ENCODE results near the gene MYH10.

Gene MYH10

DNA sequence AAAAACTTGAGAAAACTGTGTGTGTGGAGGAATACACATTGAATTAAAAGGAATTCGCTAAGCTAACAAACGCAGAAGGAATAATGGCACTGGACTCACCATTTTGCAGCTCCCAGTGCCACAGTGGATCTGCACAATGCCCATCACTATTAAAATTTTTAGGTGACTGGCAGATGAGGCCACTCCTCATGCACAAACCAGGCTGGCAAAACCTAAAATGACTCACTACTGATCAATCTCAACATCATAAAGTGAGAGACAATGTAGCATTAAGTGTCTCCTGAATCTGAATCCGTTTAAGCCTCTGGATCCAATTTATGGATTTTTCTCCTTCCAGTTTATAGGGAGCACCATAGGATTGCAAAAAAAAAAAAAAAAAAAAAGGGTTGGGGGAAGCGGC, 20.6 kb downstream of the MYH10 start:
- DNase-seq (ENCODE audit: low spot score) = no peak

DNA sequence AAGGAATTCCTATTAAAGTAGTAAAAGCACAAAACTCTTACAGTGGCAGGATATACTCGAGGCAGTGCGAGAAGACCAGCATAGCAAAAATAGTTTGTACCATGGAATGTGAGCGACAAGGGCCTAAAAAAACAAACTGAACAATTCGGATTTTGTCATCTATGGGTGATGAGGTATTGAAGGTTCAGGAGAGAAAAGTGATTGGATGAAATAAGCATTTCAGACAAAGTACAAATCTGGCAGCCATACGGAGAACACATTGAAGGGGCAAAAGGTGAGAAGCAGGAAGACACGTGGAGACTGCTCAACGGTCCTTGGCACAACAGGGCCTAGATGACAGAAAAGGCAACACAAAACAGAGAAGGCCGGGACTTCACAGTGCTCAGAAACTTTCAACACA, 22.5 kb downstream of the MYH10 start:
- DNase-seq (ENCODE audit: low spot score) = no peak

DNA sequence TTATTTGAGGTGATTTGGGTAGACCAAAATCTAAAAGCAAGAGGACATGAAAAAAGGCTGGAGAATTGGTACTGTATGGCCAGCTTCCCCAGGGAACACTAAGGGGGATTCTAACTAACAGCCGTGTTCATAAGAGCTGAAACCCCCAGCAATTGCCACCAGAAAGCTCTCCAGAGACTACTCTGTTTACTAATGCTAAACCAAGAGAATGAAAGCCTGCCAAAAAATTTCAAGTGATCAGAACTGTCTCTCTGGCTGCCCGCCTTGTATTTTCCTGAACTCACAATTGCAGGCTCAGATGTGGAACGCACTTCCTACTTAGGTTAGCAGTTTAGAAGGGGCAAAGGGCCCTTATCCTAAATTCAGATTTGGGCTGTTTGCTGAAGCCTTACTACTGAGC, 24.1 kb downstream of the MYH10 start:
- DNase-seq (ENCODE audit: low spot score) = no peak

DNA sequence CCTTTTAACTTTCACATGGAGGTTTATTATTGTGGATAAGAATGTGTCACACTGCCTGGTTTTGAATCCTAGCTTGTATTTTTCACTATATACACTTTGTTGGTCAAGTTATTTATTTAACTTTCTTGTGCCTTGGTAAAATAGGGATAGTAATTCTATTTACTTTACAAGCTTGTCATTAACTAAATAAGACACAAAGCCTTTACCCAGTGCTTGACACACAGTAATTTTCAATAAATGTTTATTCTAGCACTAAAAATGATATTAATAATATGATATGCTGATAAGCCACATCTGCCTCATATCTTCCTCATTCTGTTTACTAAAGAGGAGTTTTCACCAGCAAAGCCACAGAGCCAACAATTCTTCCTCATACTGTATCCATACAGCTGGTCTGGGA, 27.8 kb downstream of the MYH10 start:
- DNase-seq (ENCODE audit: low spot score) = no peak

DNA sequence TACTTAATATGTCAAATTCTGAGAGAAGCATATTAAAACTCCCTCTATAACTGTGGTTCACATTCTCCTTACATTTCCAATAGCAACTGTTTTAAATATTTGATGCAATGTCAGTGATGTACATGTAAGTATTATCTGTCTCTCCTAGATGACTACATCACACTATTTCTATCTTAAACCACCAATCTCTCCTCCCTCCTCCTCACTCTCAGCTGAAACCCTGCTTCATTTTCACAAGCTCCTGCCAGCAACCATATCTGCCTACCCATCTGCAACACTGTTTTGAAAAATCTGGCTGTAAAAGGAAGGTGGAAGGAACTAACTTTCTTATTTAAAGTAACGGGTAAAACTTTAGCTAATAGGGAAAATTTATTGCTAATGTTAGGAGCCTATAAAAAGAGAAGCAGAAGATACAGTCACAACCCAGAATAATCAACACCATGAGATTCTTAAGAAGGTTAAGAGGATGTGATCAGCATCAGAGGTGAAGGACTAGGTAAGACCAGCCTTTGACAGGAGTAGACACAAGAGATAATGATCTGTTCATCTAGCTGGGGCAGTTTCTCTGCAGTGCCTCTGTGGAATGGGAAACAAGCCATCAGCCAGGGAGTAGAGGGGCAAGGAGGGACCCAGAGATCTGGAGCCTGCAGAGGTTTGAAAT, 31.0 kb downstream of the MYH10 start:
- DNase-seq (ENCODE audit: low spot score) = no peak

DNA sequence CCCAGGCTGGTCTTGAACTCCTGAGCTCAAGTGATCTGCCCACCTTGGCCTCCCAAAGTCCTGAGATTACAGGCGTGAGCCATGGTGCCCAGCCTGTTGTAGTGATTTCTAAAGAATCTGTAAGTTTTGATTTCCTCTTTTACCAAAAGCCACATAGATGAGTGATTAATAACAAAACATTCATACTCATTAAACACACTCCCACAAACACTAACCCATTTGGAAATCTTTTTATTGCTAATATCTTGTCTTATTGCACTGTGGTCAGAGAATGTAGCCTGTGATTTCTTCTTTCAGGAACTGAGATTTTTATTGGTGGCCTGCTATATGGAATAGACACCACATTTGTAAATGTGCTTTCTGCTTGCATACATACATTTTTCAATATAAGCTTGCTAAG, 31.6 kb downstream of the MYH10 start:
- no peak for DNase-seq (ENCODE audit: low spot score)

DNA sequence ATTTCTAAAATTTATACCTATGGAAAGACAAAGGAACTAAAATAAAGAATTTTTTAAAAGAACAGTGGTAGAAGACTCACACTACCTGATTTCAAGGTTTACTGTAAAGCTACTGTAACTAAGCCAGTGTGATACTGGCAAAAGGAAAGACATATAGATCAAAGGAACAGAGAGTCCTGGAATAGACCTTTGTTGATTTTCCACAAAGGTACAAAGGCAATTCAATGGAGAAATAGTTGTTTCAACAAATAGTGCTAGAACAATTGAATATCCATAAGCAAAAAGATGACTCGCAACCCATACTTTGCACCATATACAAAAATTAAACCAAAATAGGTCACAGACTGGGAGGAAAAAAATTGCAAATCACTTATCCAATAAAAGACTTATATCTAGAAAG, 36.7 kb downstream of the MYH10 start:
- no peak for DNase-seq (ENCODE audit: low spot score)

DNA sequence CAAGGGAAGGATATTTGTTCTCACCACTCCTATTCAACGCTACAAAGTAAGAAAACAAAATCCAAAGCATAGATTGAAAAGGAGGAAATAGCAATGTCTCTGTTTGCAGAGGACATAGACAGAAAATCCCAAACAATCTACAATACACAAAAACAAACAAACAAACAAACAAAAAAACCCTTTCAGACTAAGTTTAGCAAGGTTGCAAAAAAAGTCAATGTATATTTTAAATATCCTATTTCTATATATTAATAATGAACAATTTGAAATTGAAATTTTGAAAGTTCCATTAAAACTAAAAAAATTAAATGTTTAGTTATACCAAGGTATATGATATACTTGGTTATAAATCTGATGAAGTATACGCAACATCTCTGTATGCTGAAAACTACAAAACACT, 37.2 kb downstream of the MYH10 start:
- no peak for DNase-seq (ENCODE audit: low spot score)

DNA sequence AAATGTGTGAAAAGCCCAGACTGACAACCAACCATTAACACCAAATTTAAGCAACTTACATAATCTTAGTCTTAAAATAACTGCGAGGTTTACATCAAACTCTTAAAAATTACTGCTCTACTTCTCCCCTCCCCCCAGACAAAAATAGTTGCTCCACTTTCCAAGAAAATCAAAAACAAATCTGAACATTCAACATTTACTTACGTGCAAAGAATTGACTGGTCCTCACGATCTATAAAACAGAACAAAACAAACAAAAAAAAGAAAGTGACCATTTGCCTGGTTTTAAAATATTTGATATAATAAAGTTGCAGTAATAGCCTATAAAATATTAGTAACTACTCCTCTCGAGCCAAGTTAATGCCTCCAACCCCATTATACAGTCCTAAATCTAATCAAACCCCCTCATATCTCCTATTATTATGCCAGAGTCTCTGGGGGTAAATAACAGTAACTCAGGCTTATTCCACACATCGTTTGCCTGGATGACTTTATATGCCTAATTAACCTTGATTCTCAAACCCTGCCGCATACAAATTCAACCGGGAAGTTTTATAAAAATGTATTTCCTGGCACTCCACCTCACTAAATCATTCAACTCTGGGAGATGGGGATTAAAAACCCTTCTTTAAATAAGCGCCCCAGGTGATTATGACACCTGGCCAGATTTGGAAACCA, 41.5 kb downstream of the MYH10 start:
- DNase-seq (ENCODE audit: low spot score) = no peak

DNA sequence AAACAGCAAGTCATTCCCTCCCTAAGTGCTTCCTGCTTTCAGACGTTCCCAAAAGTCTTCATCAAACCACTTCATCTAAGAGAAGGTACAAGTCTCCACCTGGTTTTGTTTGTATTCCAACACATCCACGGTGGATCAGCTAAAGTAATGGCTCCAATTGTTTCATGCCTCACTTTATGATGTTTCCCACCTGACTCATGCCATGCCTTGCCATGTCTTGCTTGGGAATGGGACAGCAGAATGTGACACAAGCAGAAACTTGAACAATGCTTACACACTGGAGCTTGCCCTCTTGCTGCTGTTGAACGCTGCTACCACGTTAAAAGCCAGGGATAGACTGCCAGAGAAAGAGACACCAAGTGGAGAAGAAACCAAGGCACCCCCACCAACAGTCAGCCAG, 43.8 kb downstream of the MYH10 start:
- no peak for DNase-seq (ENCODE audit: low spot score)

DNA sequence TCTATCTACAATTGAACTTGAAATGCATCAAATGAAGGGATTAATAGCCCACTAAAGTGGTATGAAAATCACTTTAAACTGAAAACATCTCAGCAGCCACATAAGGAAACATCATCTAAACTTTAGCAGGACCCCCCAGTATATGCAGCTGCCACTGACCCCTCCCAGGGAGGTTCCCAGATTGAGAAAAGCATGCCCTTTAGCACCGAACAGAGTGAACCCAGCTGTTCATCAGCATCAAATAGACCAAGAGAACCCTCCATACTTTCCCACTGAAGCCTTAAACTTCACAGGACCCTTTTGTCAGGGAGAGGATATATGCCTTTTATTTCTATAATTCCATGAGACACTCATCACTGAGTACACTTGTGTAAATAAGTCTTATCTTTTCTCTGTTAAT, 44.6 kb downstream of the MYH10 start:
- DNase-seq (ENCODE audit: low spot score) = no peak

DNA sequence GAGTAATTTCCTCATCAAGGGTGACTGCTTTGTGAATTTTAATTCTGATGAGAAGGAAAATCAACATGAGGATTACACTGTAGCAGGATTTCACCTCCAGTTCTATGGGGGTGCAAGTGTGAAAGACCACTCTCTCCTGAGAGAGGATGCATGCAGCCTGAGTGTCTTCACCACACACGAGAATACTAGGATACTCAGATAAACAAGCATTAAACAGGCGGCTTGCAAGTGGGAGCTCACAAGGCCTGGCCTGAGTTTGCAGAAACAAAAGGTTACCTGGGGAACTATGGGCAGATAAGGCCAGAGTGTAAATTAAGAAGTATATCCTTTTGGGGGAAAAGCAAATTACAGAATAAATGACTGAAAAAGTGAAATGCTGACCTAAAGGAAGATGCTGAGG, 46.6 kb downstream of the MYH10 start:
- DNase-seq (ENCODE audit: low spot score) = no peak

DNA sequence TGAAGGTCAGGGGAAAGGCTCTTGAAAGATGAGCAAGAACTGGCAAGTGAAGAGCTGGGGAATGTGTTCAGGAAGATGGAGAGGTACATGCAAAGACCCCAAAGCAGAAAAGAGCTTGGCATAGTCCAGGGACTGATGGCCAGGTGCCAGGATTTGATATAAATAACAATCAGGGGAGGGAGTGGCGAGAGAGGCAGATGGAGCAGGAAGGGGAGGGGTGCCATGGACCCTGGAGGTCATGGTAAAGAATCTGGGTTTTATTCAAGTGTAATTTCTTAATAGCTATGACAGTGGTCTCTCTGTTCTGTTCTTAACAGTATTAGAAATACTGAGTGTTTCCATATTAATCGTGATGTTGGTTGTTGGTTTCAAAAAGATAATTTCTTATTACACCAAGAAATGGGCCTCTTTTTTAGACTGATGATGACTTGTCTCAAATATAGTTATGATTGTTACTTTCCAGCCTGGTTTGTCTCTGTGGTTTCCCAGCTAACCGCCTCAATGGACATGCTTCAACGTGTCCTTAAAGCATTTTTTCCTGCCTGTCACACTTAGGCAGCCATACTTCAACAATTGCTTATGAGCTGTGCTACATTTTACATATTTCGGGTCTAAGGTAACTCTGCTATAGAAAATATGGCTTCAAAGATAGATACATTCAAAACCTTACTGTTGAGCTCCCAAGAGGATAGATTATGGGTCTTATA, 49.4 kb downstream of the MYH10 start:
- DNase-seq (ENCODE audit: low spot score) = no peak

DNA sequence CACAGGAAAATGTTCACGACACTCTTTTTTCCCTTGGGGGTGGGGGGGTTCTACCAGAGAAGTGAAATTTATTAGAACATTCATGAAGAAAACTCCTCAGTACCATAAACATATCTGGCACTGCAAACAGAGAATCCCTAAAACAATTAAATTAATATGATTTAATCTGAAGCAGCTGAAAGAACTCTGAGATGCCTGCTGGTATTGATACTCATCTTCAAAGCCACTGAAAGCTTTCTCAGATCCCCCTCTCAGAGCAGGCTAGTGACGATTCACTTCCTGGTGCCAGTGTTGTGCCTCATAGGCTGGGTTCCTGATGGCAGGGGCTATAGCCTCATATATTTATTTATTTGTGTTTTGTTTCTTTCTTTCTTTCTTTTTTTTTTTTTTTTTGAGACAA, 52.7 kb downstream of the MYH10 start:
- DNase-seq (ENCODE audit: low spot score) = no peak

DNA sequence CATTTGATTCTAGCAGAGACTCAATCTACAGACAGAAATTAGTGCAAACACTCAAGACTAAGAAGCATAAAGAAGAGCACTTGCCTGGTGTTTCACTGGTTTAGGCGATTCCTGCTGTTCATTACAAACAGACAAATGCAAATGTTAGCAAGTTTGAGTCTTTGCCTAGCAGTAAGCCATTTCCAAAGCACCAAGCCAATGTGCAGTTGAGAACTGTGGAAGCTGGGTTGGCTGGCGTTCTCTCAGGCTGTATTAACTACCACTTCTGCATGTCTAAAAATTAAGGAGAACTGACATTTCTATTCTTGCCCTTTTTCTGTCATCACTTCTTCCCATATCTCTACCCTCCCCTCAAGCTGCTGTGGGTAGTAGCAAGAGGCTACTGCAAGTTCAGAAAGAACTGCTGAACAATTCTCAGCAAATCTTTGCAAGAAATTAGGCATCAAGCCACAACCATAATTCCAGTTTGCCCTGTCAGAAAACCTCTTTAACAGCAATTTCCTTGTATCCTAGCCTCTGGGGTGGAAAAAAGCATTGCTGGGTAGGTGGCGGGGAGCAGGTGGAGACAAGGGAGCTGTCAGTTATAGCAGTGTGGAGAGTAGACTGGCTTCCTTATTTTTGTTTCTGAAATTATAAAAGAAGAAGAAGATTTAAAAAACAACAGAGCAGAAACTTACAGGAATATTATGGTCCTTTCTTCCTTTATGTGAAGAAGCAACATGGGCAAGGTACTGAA, 53.8 kb downstream of the MYH10 start:
- DNase-seq (ENCODE audit: low spot score) = no peak

DNA sequence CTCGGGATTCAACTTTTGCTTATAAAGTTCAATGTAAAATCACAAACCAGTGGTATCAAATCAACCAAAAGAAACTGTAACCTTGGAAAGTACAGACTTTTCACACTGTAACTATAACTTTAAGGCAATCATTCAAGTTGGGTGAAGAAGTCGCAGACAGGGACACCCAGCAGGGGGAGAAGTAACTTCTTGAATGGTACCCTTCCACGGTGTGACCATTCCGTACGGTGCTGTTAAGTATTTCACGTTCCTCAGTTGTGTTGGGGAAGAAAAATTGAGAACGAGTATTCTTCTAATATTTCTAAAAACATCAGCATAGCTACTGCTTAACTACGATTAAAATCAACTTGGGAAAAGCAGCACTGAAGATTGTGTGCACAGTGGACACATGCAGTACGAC, 55.8 kb downstream of the MYH10 start:
- DNase-seq (ENCODE audit: low spot score) = no peak

DNA sequence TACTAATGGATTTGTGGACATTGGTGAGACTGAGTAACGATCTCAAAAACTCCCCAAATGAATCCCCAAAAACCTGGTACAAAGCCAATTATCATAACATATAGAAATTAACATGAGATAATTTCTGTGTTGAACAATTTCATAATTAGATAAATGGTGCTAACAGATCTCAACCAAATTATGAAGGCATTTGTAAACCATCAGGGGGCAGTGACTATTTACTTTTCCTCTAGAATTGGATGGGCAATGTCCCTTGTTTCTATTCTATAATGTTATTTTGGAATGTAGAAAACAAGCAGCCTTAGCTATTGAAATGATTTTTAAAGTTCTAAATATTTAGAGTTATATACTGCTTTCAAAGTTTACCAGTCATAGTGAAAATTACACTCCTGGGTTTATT, 57.8 kb downstream of the MYH10 start:
- no peak for DNase-seq (ENCODE audit: low spot score)

DNA sequence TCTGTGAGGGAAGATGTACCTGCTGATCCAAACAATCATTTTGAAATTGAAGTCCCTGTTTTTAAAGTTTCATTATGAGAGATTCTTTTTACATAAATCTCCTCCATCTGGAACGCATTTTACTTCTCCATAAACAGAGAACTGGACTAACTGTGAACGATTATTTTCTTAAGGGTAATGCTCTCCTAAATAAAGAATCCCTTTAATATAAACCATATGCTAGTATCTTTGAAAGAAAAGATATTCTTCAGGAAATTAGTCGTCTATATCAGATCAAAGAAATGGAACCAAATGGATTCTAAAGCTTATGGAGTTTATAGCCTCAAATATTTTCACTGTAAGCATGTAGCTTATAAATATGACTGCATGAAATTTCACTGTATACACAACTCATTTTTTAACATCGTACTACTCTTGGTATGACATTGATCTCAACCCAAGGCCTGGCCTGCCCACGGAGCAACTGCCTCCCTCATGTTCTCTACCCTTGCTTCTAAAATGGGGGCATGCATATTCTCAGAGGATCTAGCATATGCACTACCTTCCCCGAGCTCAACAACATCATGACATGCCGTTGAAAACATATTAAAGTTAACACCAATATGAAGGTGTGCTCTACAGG, 66.4 kb downstream of the MYH10 start:
- DNase-seq (ENCODE audit: low spot score) = no peak

DNA sequence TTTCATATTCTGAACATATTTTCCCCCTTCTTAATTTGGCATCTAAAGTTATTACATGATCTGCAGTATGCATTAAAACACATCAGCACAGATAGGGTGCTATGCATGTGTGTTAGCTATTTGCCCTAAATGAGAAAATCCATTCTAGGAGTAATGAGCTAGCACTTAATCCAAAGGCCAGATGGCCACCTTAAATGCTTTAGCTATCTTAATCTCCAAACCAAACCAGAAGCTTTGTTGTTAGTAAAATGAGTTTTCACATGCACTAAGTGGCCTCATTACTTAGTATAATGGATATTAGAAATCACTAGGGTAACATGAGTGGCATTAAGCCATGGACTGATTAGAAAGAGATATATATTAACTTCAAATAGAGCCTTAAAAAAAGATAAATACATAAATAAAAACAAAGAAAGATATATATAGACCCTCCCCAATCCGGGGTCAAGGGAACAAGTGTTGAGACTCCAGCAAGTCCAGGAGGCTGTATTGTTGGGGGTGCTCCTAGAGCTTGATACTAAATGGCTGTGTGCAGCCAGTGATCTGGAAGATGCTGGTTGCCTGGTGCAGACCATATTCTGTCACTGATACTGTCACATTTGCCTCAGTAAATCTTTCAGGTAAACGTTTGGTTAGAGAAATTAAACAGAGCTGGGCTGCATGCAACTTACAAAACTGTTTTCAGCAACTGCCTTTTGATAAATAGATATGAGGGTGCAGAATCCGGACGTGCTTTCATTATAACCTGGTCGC, 67.3 kb downstream of the MYH10 start:
- DNase-seq (ENCODE audit: low spot score) = no peak

DNA sequence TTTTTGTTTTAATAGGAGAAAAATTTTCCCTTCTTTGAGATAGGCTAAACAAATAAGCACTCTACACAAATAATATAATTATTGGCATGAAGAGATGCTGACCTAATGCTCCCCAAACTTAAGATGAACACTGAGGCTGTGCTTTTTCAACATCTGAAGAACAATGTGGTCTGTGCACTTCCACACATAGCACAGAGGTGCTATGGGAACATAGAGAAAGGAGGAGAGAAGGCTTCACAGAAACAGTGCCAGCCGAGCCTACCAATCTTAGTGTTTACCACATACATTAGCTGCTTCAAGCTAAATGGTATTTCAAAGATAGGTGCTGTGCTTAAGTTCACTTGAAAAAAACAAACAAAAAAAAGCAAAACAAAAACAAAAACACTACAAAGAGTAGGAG, 72.4 kb downstream of the MYH10 start:
- no peak for DNase-seq (ENCODE audit: low spot score)

DNA sequence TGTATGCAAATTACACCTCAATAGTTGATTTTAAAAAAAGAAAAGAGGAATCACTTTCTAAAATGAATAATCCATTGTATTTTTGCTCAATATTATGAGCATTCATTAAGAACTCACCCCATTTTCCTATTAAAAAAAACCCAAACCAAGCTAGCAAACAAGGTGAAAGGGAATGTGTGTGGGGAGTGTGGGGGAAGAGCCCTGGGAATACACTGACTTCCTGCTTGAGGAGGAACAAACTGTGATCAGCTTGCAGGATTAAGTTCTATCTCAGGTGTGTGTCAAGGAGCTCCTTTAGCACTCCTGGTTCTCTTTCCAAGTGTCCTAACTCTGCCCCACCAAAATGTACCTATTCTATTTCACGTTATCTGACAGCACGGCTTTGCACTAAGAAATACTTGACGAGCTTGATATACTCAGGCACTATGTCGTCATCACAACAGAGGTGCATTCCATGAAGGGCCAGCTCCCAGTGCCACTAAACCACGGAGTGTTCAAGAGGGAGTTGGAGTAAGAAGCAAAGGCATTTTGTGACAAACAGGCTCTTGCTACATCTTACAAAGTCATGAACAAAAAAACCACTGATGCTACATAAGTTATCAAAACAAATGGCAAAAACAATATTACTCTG, 73.2 kb downstream of the MYH10 start:
- DNase-seq (ENCODE audit: low spot score) = no peak

All from CD4-positive, alpha-beta T cell treated with Interleukin-2 at 100 ng/mL for 4 hours (primary cell).